BE2C (cell line): ENCODE measurements around the gene SSBP4.

ENCODE experiments used
- DNase-seq: peaks from one replicate; pipeline ENCODE4 v3.0.0-alpha.2; 2020
- H3K27me3 ChIP-seq: fragments of 250-450 bp; sonication (Bioruptor Pico); 2 replicates; pipeline ENCODE4 v1.5.1; 2020; ENCODE audit warnings: mild to moderate bottlenecking
- H3K36me3 ChIP-seq: fragments of 250-450 bp; sonication (Bioruptor Pico); 2 replicates; pipeline ENCODE4 v1.5.1; 2020; ENCODE audit warnings: mild to moderate bottlenecking
- H3K4me1 ChIP-seq: fragments of 250-450 bp; sonication (Bioruptor Pico); 2 replicates; pipeline ENCODE4 v1.5.1; 2020
- H3K4me3 ChIP-seq: 2 replicates; pipeline ENCODE4 v1.5.1; 2011; ENCODE audit warnings: low read depth, low read length
- H3K9me3 ChIP-seq: fragments of 250-450 bp; sonication (Bioruptor Pico); 2 replicates; pipeline ENCODE4 v1.5.1; 2020
- TF ChIP-seq, protein P1 (sequence below): IDR thresholded peaks from 2 replicates; pipeline ENCODE4 v1.5.1; 2012; ENCODE audit warnings: mild to moderate bottlenecking, low read depth, low read length

Gene SSBP4

GRCh38 chr19:18438331-18439024, 19.3 kb downstream of the SSBP4 start:
- Histone ChIP-seq H3K4me3 (no peak overlapping the region), H3K36me3 (peaks cover 17% of the 10 kb centered on the region), H3K27me3 (no peaks in the 10 kb centered on the region), H3K4me1 (peaks cover 12% of the 10 kb centered on the region), H3K9me3 (no peaks in the 10 kb centered on the region)
- no peak for DNase-seq
- TF ChIP-seq, protein P1, sequence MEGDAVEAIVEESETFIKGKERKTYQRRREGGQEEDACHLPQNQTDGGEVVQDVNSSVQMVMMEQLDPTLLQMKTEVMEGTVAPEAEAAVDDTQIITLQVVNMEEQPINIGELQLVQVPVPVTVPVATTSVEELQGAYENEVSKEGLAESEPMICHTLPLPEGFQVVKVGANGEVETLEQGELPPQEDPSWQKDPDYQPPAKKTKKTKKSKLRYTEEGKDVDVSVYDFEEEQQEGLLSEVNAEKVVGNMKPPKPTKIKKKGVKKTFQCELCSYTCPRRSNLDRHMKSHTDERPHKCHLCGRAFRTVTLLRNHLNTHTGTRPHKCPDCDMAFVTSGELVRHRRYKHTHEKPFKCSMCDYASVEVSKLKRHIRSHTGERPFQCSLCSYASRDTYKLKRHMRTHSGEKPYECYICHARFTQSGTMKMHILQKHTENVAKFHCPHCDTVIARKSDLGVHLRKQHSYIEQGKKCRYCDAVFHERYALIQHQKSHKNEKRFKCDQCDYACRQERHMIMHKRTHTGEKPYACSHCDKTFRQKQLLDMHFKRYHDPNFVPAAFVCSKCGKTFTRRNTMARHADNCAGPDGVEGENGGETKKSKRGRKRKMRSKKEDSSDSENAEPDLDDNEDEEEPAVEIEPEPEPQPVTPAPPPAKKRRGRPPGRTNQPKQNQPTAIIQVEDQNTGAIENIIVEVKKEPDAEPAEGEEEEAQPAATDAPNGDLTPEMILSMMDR, result no peak

- H3K36me3 ChIP-seq, result peaks cover 22% of the 10 kb centered on the region
- H3K4me1 ChIP-seq, result peaks cover 9% of the 10 kb centered on the region
- TF ChIP-seq, protein P1, result no peak
- H3K9me3 ChIP-seq, result no peaks in the 10 kb centered on the region
- no peak for DNase-seq
- no peak overlapping the region for H3K4me3 ChIP-seq
- no peaks in the 10 kb centered on the region for H3K27me3 ChIP-seq
Measured at GRCh38 chr19:18439025-18439909, 20.1 kb downstream of the SSBP4 start.

GRCh38 chr19:18439910-18440237, 20.7 kb downstream of the SSBP4 start:
- Histone ChIP-seq H3K27me3 (no peaks in the 10 kb centered on the region), H3K9me3 (no peaks in the 10 kb centered on the region), H3K4me3 (no peak overlapping the region), H3K36me3 (peaks cover 25% of the 10 kb centered on the region), H3K4me1 (peaks cover 5% of the 10 kb centered on the region)
- DNase-seq, result no peak
- TF ChIP-seq, protein P1, result no peak

- peaks cover 5% of the 10 kb centered on the region for H3K4me1 ChIP-seq
- no peaks in the 10 kb centered on the region for H3K9me3 ChIP-seq
- peaks cover 20% of the 10 kb centered on the region for H3K36me3 ChIP-seq
- H3K4me3 ChIP-seq, result no peak overlapping the region
- DNase-seq, result peak; percentile 60
- TF ChIP-seq, protein P1, result peak; percentile 57
- no peaks in the 10 kb centered on the region for H3K27me3 ChIP-seq
Measured at GRCh38 chr19:18440415-18440877, 21.2 kb downstream of the SSBP4 start.

- peaks cover 18% of the 10 kb centered on the region for H3K36me3 ChIP-seq
- H3K4me1 ChIP-seq, result peaks cover 5% of the 10 kb centered on the region
- DNase-seq, result no peak
- no peak overlapping the region for H3K4me3 ChIP-seq
- no peaks in the 10 kb centered on the region for H3K9me3 ChIP-seq
- no peaks in the 10 kb centered on the region for H3K27me3 ChIP-seq
- TF ChIP-seq, protein P1, result no peak
Measured at GRCh38 chr19:18440936-18441803, 22.0 kb downstream of the SSBP4 start.
